HepG2 (cell line): ENCODE measurements around the gene BPIFB2. TPM values are rescaled to one million over a fixed set of nuclear protein-coding genes. Genes with fewer than 3 reads are reported as not detected.

Source experiments
- HOXA7 ChIP-seq: sonication (generic); formaldehyde crosslinking; IDR thresholded peaks from 2 replicates; pipeline ENCODE4 v1.8.1; 2022; ENCODE audit warnings: mild to moderate bottlenecking, missing genetic modification reagents, moderate library complexity
- KDM5A ChIP-seq: fragments of 200-600 bp; sonication (generic); IDR thresholded peaks from 2 replicates; pipeline ENCODE4 v1.7.0; 2018; ENCODE audit warnings: antibody characterized with exemption, mild to moderate bottlenecking, low read length, borderline replicate concordance
- RFX3 ChIP-seq: IDR thresholded peaks from 2 replicates; pipeline ENCODE4 v1.6.1; 2016; ENCODE audit warnings: missing biosample characterization, missing genetic modification reagents
- ZNF609 ChIP-seq: sonication (generic); formaldehyde crosslinking; IDR thresholded peaks from 2 replicates; pipeline ENCODE4 v1.4.0; 2020; ENCODE audit warnings: mild to moderate bottlenecking, missing genetic modification reagents, borderline replicate concordance
- polyA plus RNA-seq, 8 experiments: library from polyadenylated mRNA; depleted of rRNA in 3 of 8; stranded (reverse) in 7 of 8; unstranded in 1 of 8; fragments of >200 nt; fragmentation: Illumina TruSeq in 4 of 8; extraction: Trizol in 4 of 8; gene quantifications; 2 replicates each; pipeline versions ENCODE4 v1.2.1 to v1.2.3, GENCODE V29; 2011 to 2016; ENCODE audit warnings: low read depth in 4 of 8, missing spikeins in 1 of 8, mixed read lengths in 1 of 8; ENCODE audit not compliant: insufficient read depth in 1 of 8
- total RNA-seq, 5 experiments: library from RNA; depleted of rRNA; stranded (reverse); fragments of >200 nt; fragmentation: Illumina TruSeq; extraction: Trizol; gene quantifications; 2 replicates each; pipeline ENCODE4 v1.2.3, GENCODE V29; 2016; ENCODE audit warnings: low read depth in 1 of 5
- TF ChIP-seq, protein P1 (sequence below): sonication (generic); formaldehyde crosslinking; IDR thresholded peaks from 2 replicates; pipeline ENCODE4 v1.9.0; 2021; ENCODE audit warnings: missing genetic modification reagents, borderline replicate concordance

BPIFB2 gene
- total and polyA plus RNA-seq, 2 of the 13 experiments (the other 11 are each of a cell fraction or from before 2014, with no cell fraction given) = 54.5 to 902 TPM

- TF ChIP-seq, protein P1, sequence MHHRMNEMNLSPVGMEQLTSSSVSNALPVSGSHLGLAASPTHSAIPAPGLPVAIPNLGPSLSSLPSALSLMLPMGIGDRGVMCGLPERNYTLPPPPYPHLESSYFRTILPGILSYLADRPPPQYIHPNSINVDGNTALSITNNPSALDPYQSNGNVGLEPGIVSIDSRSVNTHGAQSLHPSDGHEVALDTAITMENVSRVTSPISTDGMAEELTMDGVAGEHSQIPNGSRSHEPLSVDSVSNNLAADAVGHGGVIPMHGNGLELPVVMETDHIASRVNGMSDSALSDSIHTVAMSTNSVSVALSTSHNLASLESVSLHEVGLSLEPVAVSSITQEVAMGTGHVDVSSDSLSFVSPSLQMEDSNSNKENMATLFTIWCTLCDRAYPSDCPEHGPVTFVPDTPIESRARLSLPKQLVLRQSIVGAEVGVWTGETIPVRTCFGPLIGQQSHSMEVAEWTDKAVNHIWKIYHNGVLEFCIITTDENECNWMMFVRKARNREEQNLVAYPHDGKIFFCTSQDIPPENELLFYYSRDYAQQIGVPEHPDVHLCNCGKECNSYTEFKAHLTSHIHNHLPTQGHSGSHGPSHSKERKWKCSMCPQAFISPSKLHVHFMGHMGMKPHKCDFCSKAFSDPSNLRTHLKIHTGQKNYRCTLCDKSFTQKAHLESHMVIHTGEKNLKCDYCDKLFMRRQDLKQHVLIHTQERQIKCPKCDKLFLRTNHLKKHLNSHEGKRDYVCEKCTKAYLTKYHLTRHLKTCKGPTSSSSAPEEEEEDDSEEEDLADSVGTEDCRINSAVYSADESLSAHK (CRISPR knock-in tag) = no peak
- no peak for TF ChIP-seq HOXA7 (CRISPR knock-in tag)
- TF ChIP-seq RFX3 (CRISPR knock-in tag) = no peak
- TF ChIP-seq KDM5A = no peak
- no peak for TF ChIP-seq ZNF609 (CRISPR knock-in tag)
- TF ChIP-seq, all 625 proteins: peak for 0
Measured at GRCh38 chr20:32991383-32991782, 16.1 kb upstream of the BPIFB2 start (continued).
